GM18873 (cell line): ENCODE results near the gene SLC2A13.
"Not testable (repeated sequence)": the region's sequence is repeated elsewhere in the genome, so short reads cannot be mapped to it uniquely, and the experiment has no call there.

ENCODE experiments used
- ATAC-seq: cut with Tn5 transposase; IDR thresholded peaks from one replicate; pipeline ENCODE4 v1.9.1; 2021; ENCODE audit warnings: mild to moderate bottlenecking, moderate library complexity, moderate number of reproducible peaks; ENCODE audit not compliant: unreplicated experiment, low FRiP score

The SLC2A13 gene

DNA sequence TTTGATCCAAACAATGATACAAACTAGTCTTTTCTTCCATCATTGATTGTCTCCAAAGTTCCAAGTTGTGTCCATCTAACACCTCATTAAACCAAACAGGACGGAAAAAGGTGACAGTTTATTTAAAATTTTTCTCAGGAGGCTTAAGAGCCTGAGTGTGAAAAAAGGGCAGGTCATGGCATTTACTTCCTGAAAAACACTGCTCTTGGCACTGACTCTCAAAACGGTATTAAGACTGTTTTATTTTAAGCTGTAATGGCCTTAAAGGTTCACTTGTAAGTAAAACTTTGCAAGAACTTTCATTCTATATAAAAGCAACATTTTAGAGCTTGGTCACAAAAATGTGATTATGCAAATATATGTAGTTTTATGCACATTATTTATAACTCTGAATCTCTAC lies 222.5 kb downstream of the SLC2A13 start:
- ATAC-seq, result no peak

DNA sequence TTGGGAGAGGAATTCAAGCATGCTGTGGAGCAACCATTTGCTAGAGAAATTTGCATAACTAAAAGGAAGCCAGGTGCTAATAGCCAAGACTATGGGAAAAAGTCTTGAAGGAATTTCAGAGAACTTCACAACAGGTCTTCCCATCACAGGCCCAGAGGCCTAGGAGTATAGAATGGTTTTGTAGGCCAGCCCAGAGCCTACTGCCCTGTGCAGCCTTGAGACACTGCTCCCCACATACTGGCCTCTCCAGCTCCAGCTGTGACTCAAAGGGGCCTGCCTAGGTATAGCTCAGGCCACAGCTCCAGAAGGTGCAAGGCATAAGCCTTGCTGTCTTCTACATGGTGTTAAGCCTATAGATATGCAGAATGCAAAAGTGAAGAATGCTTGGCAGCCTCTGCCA lies 227.1 kb downstream of the SLC2A13 start:
- ATAC-seq, result no peak

GRCh38 chr12:39875721-39876120 lies 230.2 kb downstream of the SLC2A13 start:
- no peak for ATAC-seq

DNA sequence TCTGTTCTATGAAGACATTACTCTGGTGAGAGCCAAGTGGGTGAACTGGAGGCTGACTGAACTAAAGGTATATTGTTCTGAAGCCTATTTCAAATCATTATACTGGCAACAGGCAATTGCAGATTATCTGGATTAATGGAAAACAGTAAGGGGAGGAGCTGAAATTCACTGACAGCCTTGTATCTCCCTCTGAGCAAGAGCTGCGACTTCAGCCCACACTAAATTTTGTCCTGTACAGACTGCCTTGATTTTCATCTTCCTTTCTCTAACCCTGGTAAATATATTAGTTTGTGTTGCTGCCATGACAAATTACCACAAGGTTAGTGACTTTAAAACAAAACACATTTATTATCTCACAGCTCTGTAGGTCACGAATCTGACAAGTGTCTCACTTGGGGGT lies 231.1 kb downstream of the SLC2A13 start:
- no peak for ATAC-seq

GRCh38 chr12:39873065-39873464 lies 232.8 kb downstream of the SLC2A13 start:
- no peak for ATAC-seq

- ATAC-seq, result no peak
Measured at GRCh38 chr12:39872425-39872824, 233.5 kb downstream of the SLC2A13 start.

DNA sequence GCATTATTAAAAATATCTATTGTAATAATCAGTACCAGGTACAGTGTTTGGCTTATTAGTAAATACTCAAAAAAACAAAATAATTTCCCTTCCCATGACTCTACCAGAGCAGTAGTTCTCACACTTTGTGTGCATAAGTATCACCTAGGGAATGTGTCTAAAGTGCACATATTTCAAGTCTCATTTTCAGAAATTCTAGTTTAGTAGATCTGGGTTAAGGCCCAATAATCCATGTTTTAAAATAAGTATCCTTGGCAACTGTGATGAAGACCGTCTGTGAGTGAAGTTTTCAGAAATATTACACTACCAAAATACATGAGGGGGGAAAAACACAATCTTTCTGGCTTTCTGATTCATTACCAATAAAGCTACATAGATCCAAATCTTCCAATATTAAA lies 237.6 kb downstream of the SLC2A13 start:
- no peak for ATAC-seq

DNA sequence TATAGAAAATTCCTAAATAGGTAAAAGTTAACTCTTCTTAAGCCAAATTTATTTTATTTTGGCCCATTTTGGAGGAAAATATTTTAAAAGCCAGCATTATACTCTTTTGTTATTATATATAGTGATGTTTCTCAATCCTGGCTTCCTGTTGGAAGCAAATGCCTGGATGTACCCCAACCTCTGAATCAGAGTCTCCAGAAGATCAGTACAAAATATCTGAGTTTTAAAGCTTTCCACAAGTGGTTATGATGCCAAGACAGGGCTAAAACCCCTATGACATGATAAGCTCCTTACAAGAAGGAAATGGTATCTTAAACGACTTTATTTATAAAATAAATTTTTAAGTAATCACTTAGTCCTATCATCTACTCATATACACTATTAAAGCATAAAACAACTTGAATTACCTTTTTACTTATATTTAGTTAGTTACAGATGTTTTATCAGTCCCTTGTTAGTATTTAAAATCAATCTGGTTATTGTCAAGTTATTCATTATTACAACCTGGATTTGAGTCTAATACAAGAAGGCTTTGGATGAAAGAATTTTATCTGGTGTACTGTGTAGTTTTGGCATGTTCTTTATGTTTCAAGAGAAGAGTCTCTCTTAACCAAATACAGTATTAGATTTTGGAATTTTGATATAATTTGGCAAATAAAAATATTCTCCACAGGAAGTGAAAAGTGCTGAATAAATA lies 238.1 kb downstream of the SLC2A13 start:
- no peak for ATAC-seq

GRCh38 chr12:39866135-39866534 lies 239.7 kb downstream of the SLC2A13 start:
- no peak for ATAC-seq

GRCh38 chr12:39860695-39861094 lies 245.2 kb downstream of the SLC2A13 start:
- no peak for ATAC-seq

DNA sequence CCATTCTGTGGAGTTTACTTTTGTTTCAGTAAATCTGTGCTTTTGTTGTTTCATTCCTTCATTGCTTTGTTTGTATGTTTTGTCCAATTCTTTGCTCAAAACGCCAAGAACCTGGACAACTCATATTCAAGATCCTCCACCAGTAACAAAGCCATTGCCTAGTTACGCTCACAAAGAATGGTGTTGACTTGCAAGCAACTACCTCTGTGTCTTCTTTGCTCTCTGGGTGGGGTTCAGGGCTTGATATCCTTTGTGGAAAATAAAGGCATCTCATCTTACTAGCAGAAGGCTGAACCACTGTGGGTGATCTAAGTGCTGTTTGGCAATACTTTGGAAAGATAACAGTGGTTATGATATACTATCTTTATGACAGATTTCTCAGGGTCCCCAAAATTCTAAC lies 252.9 kb downstream of the SLC2A13 start:
- no peak for ATAC-seq

- ATAC-seq, result no peak
Measured at GRCh38 chr12:39852346-39852745, 253.5 kb downstream of the SLC2A13 start.

DNA sequence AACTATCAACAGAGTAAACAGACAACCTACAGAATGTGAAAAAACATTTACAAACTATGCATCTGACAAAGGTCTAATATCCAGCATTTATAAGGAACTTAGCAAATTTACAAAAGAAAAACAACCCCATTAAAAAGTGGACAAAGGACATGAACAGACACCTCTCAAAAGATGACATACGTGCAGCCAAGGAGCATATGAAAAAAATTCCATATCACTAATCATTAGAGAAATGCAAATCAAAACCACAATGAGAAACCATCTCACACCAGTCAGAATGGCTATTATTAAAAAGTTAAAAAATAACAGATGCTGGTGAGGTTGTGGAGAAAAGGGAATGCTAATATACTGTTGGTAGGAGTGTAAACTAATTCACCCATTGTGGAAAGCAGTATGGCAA lies 257.7 kb downstream of the SLC2A13 start:
- ATAC-seq, result not testable (repeated sequence)

DNA sequence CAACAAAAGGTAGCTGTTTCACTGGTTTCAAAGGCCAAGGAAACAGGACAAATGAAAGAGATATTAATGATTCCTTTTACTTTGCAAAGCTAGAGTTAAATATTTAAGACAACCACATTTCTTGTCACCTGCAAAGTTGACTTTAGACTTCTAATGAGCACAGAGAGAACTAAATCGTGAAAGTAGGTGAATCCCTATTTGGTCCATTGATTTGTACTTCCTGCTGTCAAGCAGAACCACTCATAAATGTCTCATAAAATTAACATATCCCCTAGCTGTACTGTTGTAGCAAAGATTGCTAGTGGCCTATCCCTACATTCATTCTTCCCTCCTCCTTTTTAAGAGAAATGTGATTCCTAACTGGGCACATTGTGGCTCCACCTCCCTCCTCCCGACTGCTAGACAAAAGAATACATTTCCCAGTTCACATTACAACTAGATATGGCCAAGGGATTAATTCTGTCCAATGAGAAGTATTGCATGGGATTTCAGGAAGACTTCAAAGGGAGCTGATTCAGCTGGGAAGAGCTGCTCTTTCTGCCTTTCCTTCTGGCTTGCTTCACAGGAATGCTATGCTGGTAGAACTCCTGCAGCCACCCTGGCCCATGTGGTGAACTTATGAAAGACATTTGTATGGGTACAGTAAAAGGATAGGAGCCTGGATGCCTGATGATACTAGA lies 258.8 kb downstream of the SLC2A13 start:
- ATAC-seq, result no peak

- ATAC-seq, result no peak
Measured at GRCh38 chr12:39846304-39846703, 259.6 kb downstream of the SLC2A13 start.

GRCh38 chr12:39840422-39840821 lies 265.5 kb downstream of the SLC2A13 start:
- ATAC-seq, result no peak

GRCh38 chr12:39839072-39839471 lies 266.8 kb downstream of the SLC2A13 start:
- ATAC-seq, result no peak

DNA sequence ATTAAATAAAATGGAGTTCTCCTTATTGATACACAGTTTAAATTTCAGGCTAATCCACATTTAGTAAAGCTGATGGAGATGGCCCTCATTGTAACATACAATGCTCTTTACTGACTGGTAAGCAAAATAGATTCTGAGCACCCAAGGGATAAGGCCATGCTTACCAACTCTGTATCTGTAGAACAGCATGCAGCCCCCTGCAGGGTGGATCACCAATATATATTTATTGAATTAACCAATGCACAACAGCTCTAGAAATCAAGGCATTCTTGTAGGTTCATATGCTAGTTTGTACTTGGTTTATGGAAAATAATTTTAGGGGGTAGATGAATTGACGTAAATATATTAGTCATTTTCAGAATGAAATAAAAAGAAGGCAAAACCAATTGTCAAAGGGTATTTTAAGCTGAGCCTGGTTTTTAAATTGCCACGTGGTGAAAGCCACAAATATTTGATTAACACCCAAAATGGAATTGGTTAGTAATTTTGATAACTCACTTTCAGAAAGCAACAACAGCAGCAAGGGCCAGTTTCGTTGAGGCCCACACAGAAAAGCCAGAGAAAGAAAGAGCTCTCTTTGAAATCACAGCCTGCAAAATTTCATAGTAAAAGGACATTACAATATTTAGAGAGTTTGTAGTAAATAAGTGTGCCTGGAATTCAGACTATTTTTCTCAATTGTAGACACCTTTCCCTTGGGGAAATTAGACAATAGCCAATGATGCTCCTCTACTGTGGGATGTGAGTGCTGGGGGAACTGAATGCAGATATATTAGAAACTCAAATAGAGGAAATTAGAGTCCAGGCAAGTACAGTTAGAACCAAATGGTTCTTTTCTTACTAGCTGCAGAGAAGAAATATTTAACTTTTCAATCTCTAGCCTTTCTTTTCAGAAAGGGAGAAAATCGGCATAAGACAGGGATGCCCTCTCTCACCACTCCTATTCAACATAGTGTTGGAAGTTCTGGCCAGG lies 270.1 kb downstream of the SLC2A13 start:
- no peak for ATAC-seq

- ATAC-seq, result no peak
Measured at GRCh38 chr12:39831587-39832315, 274.1 kb downstream of the SLC2A13 start.

- no peak for ATAC-seq
Measured at GRCh38 chr12:39830852-39831520, 274.9 kb downstream of the SLC2A13 start.
